HG02970 (cell line): Measurements from ENCODE around the gene NMNAT2.
"Not testable (repeated sequence)": the region's sequence is repeated elsewhere in the genome, so short reads cannot be mapped to it uniquely, and the experiment has no call there.

ENCODE experiments used
- ATAC-seq: cut with Tn5 transposase; IDR thresholded peaks from one replicate; pipeline ENCODE4 v1.9.1; 2021; ENCODE audit warnings: mild to moderate bottlenecking, moderate library complexity, moderate number of reproducible peaks; ENCODE audit not compliant: unreplicated experiment, low FRiP score

Gene NMNAT2

GRCh38 chr1:183419399-183419798, 1.2 kb upstream of the NMNAT2 start:
- no peak for ATAC-seq

GRCh38 chr1:183418696-183419095, 516 bp upstream of the NMNAT2 start:
- ATAC-seq = no peak

GRCh38 chr1:183416850-183417771, 1.1 kb downstream of the NMNAT2 start:
- no peak for ATAC-seq

GRCh38 chr1:183414365-183414764, 3.8 kb downstream of the NMNAT2 start:
- no peak for ATAC-seq

- no peak for ATAC-seq
These were observed 7.1 kb downstream of the NMNAT2 start for GRCh38 chr1:183411091-183411490.

- ATAC-seq = no peak
These were observed 10.2 kb downstream of the NMNAT2 start for GRCh38 chr1:183407961-183408360.

GRCh38 chr1:183407474-183407873, 10.7 kb downstream of the NMNAT2 start:
- ATAC-seq = no peak

- ATAC-seq = no peak
These were observed 13.7 kb downstream of the NMNAT2 start for GRCh38 chr1:183404476-183404875.

- no peak for ATAC-seq
These were observed 14.7 kb downstream of the NMNAT2 start for GRCh38 chr1:183403498-183403897.

GRCh38 chr1:183401565-183401964, 16.6 kb downstream of the NMNAT2 start:
- not testable (repeated sequence) for ATAC-seq

- ATAC-seq = no peak
These were observed 23.7 kb downstream of the NMNAT2 start for GRCh38 chr1:183394435-183394834.

GRCh38 chr1:183391863-183392262, 26.3 kb downstream of the NMNAT2 start:
- no peak for ATAC-seq

GRCh38 chr1:183390561-183390960, 27.6 kb downstream of the NMNAT2 start:
- no peak for ATAC-seq

- no peak for ATAC-seq
These were observed 29.4 kb downstream of the NMNAT2 start for GRCh38 chr1:183388735-183389134.

GRCh38 chr1:183385340-183386144, 32.6 kb downstream of the NMNAT2 start:
- no peak for ATAC-seq

- no peak for ATAC-seq
These were observed 38.2 kb downstream of the NMNAT2 start for GRCh38 chr1:183379951-183380350.

GRCh38 chr1:183375381-183375780, 42.8 kb downstream of the NMNAT2 start:
- ATAC-seq = no peak

GRCh38 chr1:183374825-183375224, 43.4 kb downstream of the NMNAT2 start:
- ATAC-seq = no peak

GRCh38 chr1:183372586-183373230, 45.5 kb downstream of the NMNAT2 start:
- ATAC-seq = no peak

GRCh38 chr1:183370399-183371058, 47.7 kb downstream of the NMNAT2 start:
- ATAC-seq = no peak
